DND-41 (cell line): ENCODE measurements around the gene USP12.

ENCODE experiments used
- ATAC-seq: fragments of 200-7000 bp; cut with Tn5 transposase; 3 replicates; pipeline ENCODE4 v1.9.1; 2021; ENCODE audit warnings: low read depth; ENCODE audit not compliant: insufficient read depth
- DNase-seq: peaks from one replicate; pipeline ENCODE4 v3.0.0-alpha.2; 2020
- H2AFZ ChIP-seq: 2 replicates; pipeline ENCODE4 v1.6.0; 2012; ENCODE audit warnings: low read depth, low read length
- H3K27ac ChIP-seq: 2 replicates; pipeline ENCODE4 v1.5.1; 2012; ENCODE audit warnings: low read length, inconsistent platforms
- H3K27me3 ChIP-seq: fragments of 200-600 bp; sonication (generic); 2 replicates; pipeline ENCODE4 v1.6.0; 2012; ENCODE audit warnings: low read length, mild to moderate bottlenecking, inconsistent platforms; ENCODE audit not compliant: insufficient read depth, poor library complexity
- H3K36me3 ChIP-seq: 2 replicates; pipeline ENCODE4 v1.5.1; 2012; ENCODE audit warnings: low read length, inconsistent platforms; ENCODE audit not compliant: insufficient read depth
- H3K4me1 ChIP-seq: 2 replicates; pipeline ENCODE4 v1.5.1; 2012; ENCODE audit warnings: mild to moderate bottlenecking, low read length; ENCODE audit not compliant: insufficient read depth
- H3K4me2 ChIP-seq: 2 replicates; pipeline ENCODE4 v1.6.0; 2012; ENCODE audit warnings: mild to moderate bottlenecking, moderate library complexity, low read length, inconsistent platforms; ENCODE audit not compliant: insufficient read depth
- H3K4me3 ChIP-seq, 2 experiments: fragments of 200-600 bp in 1 of 2; shearing (Covaris generic) in 1 of 2; 2 replicates each; pipeline ENCODE4 v1.5.1; 2012 to 2016; ENCODE audit warnings: inconsistent platforms in 2 of 2, low read length in 2 of 2, mild to moderate bottlenecking in 2 of 2, low read depth in 1 of 2, moderate library complexity in 1 of 2
- H3K79me2 ChIP-seq: 2 replicates; pipeline ENCODE4 v1.6.0; 2012; ENCODE audit warnings: low read length, inconsistent platforms; ENCODE audit not compliant: insufficient read depth
- H3K9ac ChIP-seq: 2 replicates; pipeline ENCODE4 v1.6.0; 2012; ENCODE audit warnings: low read depth, mild to moderate bottlenecking, inconsistent platforms, low read length, moderate library complexity
- H3K9me3 ChIP-seq: 2 replicates; pipeline ENCODE4 v1.5.1; 2012; ENCODE audit warnings: low read length, moderate library complexity, mild to moderate bottlenecking, inconsistent platforms; ENCODE audit not compliant: insufficient read depth, severe bottlenecking
- H4K20me1 ChIP-seq: 2 replicates; pipeline ENCODE4 v1.6.0; 2012; ENCODE audit warnings: low read length; ENCODE audit not compliant: insufficient read depth
- CTCF ChIP-seq: IDR thresholded peaks from 2 replicates; pipeline ENCODE4 v1.5.1; 2012; ENCODE audit warnings: borderline replicate concordance, low read length, moderate library complexity, mild to moderate bottlenecking; ENCODE audit not compliant: poor library complexity, severe bottlenecking; ENCODE audit errors: extremely low read depth
- EZH2 ChIP-seq: IDR thresholded peaks from 3 replicates; pipeline ENCODE4 v1.6.1; 2012; ENCODE audit warnings: borderline replicate concordance, low read depth, mild to moderate bottlenecking, moderate library complexity, low read length, inconsistent platforms; ENCODE audit not compliant: severe bottlenecking

USP12 gene

GRCh38 chr13:27028683-27029480 lies 142.7 kb downstream of the USP12 start:
- no peak overlapping the region for H2AFZ ChIP-seq
- no peak for DNase-seq
- H3K9me3 ChIP-seq = no peaks in the 10 kb centered on the region
- no peak for TF ChIP-seq CTCF
- no peak for TF ChIP-seq EZH2
- H3K36me3 ChIP-seq = no peaks in the 10 kb centered on the region
- H3K9ac ChIP-seq = no peak overlapping the region
- H3K4me2 ChIP-seq = no peak overlapping the region
- no peak overlapping the region for H3K27ac ChIP-seq
- no peak for ATAC-seq
- H3K4me1 ChIP-seq = no peaks in the 10 kb centered on the region
- H3K4me3 ChIP-seq = no peak overlapping the region
- H3K79me2 ChIP-seq = no peaks in the 10 kb centered on the region
- no peaks in the 10 kb centered on the region for H4K20me1 ChIP-seq
- peaks cover 33% of the 10 kb centered on the region for H3K27me3 ChIP-seq

DNA sequence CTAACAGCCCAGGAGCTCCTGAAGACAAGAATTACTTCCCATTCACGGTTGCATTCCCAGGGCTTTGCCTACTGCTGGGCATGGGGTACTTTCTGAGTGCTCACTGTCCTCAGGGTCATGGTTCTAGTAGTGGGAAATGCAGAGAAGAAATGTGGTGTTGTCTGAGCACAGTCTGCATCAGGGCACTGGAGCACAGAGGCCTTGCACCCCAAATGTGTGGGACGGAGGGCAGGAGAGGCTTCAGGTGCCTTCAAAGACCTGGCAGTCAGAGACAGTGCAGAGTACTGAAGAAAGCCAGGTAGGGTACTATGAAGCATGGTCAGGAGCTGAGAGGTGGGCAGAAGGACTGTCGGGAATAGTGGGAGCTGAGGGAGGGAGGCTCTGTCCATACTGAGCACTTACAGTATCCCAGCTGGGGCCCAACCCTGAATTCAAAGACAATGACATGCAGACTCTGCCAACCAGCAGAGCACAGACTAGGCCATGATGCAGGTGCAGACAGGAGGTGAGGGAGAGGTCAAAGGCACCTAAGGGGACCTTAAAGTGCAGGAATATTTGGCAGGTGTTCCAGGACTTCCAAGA lies 144.4 kb downstream of the USP12 start:
- Histone ChIP-seq H3K27me3 (peaks cover 33% of the 10 kb centered on the region), H4K20me1 (no peaks in the 10 kb centered on the region), H3K27ac (no peak overlapping the region), H3K79me2 (no peaks in the 10 kb centered on the region), H3K4me3 (no peak overlapping the region), H3K9ac (no peak overlapping the region), H3K4me1 (no peaks in the 10 kb centered on the region), H3K9me3 (no peaks in the 10 kb centered on the region), H3K4me2 (no peak overlapping the region), H2AFZ (no peak overlapping the region), H3K36me3 (no peaks in the 10 kb centered on the region)
- ATAC-seq (no peak), DNase-seq (no peak)
- no peak for TF ChIP-seq EZH2

- Histone ChIP-seq H3K4me2 (no peak overlapping the region), H3K27ac (no peak overlapping the region), H3K9ac (no peak overlapping the region), H3K9me3 (no peaks in the 10 kb centered on the region), H3K27me3 (peaks cover 32% of the 10 kb centered on the region), H2AFZ (no peak overlapping the region), H4K20me1 (no peaks in the 10 kb centered on the region), H3K4me1 (no peaks in the 10 kb centered on the region), H3K79me2 (no peaks in the 10 kb centered on the region), H3K36me3 (no peaks in the 10 kb centered on the region), H3K4me3 (no peak overlapping the region)
- TF ChIP-seq CTCF (no peak), EZH2 (no peak)
- ATAC-seq (no peak), DNase-seq (no peak)
Observed at GRCh38 chr13:27026396-27026795, 145.2 kb downstream of the USP12 start.

- TF ChIP-seq CTCF (no peak), EZH2 (no peak)
- Histone ChIP-seq H3K4me3 (no peak overlapping the region), H3K27ac (no peak overlapping the region), H3K36me3 (no peaks in the 10 kb centered on the region), H3K27me3 (peaks cover 30% of the 10 kb centered on the region), H2AFZ (no peak overlapping the region), H3K4me1 (no peaks in the 10 kb centered on the region), H3K4me2 (no peak overlapping the region), H3K9me3 (no peaks in the 10 kb centered on the region), H3K79me2 (no peaks in the 10 kb centered on the region), H4K20me1 (no peaks in the 10 kb centered on the region), H3K9ac (no peak overlapping the region)
- DNase-seq (no peak), ATAC-seq (no peak)
Observed at GRCh38 chr13:27024776-27025492, 146.7 kb downstream of the USP12 start.
